Keratinocyte (primary cell): ENCODE data around the gene NOX3.

Experiments
- EZH2 ChIP-seq: IDR thresholded peaks from one replicate; pipeline ENCODE4 v1.6.1; 2012; ENCODE audit warnings: inconsistent platforms, mild to moderate bottlenecking, low read length, moderate library complexity
- TF ChIP-seq, protein P1 (sequence below), 3 experiments: IDR thresholded peaks in 1 of 3; conservative IDR thresholded peaks in 1 of 3; optimal IDR thresholded peaks in 1 of 3; 2 replicates in 2 of 3; 3 replicates in 1 of 3; pipeline versions ENCODE3 to v1.5.1; 2011; ENCODE audit warnings: low read length in 3 of 3, mild to moderate bottlenecking in 3 of 3, moderate library complexity in 2 of 3, control low read depth in 1 of 3, inconsistent platforms in 1 of 3; ENCODE audit not compliant: insufficient read depth in 2 of 3; ENCODE audit errors: extremely low read depth in 1 of 3

DNA sequence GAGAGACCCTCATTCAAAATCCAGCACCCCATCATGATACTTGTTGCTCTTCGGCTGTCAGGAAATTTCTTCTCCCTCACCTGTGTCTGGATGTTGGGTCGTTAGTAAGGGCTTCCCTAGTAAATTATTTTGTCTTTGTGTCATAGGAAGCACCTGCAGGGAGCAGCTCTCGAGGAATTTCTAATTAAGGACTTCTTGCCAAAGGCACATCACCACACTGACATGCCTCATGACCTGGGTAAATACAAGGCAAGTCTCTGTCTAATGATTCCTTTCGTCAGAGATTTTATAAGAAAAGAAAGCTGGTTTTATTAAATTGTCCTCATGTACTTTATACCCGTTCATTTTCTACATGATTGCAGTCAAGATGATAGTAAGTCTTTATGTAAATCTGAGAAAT is at the start of gene NOX3:
- TF ChIP-seq EZH2: no peak
- TF ChIP-seq, protein P1, sequence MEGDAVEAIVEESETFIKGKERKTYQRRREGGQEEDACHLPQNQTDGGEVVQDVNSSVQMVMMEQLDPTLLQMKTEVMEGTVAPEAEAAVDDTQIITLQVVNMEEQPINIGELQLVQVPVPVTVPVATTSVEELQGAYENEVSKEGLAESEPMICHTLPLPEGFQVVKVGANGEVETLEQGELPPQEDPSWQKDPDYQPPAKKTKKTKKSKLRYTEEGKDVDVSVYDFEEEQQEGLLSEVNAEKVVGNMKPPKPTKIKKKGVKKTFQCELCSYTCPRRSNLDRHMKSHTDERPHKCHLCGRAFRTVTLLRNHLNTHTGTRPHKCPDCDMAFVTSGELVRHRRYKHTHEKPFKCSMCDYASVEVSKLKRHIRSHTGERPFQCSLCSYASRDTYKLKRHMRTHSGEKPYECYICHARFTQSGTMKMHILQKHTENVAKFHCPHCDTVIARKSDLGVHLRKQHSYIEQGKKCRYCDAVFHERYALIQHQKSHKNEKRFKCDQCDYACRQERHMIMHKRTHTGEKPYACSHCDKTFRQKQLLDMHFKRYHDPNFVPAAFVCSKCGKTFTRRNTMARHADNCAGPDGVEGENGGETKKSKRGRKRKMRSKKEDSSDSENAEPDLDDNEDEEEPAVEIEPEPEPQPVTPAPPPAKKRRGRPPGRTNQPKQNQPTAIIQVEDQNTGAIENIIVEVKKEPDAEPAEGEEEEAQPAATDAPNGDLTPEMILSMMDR (optimal IDR thresholded peaks at IDR 0.05 in 1 of 3, IDR thresholded peaks at IDR 0.05 in 1 of 3, conservative IDR thresholded peaks at IDR 0.05 in 1 of 3; ENCODE audit: extremely low read depth in 1 of 3, insufficient read depth in 2 of 3, low read length in 3 of 3): no peak
